Fibroblast of upper back skin (primary cell): Measurements from ENCODE around the gene RNF5.
"Not testable (repeated sequence)": the region's sequence is repeated elsewhere in the genome, so short reads cannot be mapped to it uniquely, and the experiment has no call there.

Experiments
- DNase-seq: peaks from one replicate; pipeline ENCODE4 v3.0.0-alpha.2; 2013

The RNF5 gene

DNA sequence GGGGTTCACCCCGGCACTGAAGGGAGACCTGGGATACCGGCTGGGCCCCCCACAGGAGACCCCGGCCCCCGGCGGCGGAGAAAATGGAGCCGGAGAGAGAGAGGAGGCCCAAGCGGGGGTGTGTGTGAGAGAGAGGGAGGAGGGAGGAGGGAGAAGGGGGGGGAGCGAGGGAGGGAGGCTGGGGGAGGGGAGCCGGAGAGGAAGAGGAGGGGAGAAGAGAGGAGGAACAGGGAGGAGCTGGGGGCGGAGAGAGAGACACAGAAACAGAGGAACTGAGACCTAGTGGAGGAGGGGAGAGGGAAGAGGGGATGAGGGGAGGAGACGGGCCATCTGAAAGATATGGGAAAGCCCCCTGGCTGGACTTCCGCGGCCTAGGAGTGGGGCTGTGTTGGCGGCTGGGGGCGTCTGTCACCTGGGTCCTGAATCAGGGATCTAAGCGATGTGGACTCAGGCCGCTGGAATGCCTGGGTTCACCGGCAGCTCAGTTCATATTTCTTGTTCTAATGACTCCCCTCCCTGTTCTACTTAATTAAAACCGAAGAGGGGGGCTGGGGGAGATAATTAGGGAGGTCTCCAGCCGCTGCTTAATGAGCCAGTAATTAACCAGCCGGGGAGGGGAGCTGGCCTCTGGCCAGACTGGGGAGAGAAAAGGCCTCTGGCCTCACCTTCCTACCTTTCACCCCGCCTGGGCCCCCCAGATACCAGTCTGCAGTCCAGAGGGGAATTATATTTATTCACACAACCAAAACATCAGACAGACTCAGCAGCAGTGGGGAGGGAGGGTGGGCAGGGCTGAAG is 12.0 kb downstream of the RNF5 start, which contains the start of gene PBX2:
Gene PBX2, minus strand, starts transcription at position 149 of the 798 bp plus-strand sequence. CDS start 287 bp downstream, outside the sequence.
- peak; percentile 93 for DNase-seq

GRCh38 chr6:32190911-32191677 is 12.9 kb downstream of the RNF5 start:
- DNase-seq: no peak

- no peak for DNase-seq
Measured at GRCh38 chr6:32191696-32192607, 13.7 kb downstream of the RNF5 start.

DNA sequence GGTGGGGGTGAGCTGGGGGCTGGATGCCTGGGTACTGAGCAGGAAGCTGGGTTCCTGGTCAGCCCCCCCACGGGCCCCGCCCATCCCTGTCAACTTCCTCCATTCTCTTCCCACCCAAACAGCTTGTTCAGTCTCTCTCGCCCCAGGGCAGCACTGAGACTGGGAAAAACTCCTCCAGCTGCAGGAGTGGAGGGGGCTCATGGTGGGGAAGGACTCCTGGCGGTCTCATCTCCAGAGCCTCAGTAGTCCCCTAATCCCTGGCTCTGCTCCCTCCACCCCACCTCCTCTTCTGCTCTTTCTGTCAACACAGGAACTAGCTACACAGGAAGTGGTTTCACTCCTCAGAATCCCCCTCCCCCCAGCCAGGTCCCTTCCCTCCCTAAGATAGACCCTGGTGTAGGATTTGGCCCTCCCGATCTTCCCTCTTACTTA is 14.4 kb downstream of the RNF5 start, which contains the start of gene GPSM3:
Gene GPSM3, minus strand, starts transcription at position 36 of the 432 bp plus-strand sequence. CDS start 130 bp downstream, outside the sequence.
- DNase-seq: peak; percentile 69

GRCh38 chr6:32193096-32193495 is 14.9 kb downstream of the RNF5 start:
- DNase-seq: not testable (repeated sequence)

DNA sequence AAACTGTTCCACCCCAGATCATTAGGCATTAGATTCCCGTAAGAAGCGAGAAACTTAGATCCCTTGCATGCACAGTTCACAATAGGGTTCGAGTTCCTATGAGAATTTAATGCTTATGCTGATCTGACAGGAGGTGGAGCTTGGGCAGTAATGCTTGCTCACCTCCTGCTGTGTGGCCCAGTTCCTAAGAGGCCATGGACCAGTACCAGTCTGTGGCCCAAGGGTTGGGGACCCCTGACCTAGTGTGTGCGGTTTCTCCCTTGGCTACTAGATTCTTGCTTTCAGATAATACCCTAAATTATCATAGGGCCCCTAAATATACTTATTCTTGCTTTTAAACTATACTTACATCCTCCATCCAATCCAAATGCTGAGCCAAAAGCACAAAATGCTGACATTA is 16.2 kb downstream of the RNF5 start:
- no peak for DNase-seq

DNA sequence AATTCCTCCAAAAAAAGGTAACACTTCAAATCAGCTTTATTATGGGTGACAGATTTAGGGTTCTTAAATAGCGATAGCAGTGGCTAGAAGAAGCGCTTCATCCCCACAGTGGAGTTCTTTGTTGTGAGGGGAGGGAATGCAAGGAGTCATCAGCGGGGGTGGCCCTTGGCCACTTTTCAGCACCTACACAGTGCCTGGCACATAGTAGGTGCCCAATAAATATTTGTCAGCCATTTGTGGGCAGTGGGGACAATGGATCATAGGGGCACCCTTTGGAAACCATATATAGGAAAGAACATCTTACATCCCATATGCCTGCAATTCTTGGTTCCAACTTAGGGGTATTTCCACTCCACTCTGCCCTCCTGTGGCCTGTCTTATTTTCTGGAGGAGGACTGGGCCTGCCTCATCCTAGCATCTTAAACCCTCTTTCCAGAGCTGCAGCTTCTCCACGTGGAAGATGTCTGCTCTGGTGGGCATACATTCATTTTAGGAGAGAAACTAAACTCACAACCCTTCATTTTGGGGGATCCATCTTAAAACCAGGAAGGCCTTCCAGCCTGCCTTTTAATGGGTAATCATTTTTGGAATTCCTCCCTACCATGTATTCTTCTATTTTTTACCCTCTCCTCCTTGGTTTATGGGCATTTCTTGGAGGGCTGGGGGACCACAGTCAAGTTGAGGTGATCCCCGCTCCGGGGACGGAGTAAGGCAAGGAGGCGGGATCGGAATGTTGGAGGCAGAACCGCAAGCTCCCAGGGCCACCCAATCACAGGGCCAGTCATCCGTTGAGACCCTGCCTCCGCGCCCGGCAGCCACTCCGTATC is 16.8 kb downstream of the RNF5 start:
- peak; percentile 65 for DNase-seq

DNA sequence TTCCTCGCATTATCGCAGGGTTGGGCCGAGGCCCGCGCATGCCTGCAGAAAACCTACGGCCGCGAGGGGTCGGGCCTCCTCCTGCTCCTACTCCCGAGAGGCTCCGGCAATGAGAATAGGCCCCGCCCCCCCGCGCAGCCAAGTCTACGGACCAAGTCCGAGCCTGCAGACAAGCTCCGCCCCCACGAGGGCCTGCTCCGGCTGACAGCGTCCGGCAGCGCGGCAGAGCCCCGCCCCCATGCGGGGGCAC is 17.4 kb downstream of the RNF5 start:
- DNase-seq: peak; percentile 100

GRCh38 chr6:32195902-32196681 is 17.9 kb downstream of the RNF5 start:
- DNase-seq: peak; percentile 86

DNA sequence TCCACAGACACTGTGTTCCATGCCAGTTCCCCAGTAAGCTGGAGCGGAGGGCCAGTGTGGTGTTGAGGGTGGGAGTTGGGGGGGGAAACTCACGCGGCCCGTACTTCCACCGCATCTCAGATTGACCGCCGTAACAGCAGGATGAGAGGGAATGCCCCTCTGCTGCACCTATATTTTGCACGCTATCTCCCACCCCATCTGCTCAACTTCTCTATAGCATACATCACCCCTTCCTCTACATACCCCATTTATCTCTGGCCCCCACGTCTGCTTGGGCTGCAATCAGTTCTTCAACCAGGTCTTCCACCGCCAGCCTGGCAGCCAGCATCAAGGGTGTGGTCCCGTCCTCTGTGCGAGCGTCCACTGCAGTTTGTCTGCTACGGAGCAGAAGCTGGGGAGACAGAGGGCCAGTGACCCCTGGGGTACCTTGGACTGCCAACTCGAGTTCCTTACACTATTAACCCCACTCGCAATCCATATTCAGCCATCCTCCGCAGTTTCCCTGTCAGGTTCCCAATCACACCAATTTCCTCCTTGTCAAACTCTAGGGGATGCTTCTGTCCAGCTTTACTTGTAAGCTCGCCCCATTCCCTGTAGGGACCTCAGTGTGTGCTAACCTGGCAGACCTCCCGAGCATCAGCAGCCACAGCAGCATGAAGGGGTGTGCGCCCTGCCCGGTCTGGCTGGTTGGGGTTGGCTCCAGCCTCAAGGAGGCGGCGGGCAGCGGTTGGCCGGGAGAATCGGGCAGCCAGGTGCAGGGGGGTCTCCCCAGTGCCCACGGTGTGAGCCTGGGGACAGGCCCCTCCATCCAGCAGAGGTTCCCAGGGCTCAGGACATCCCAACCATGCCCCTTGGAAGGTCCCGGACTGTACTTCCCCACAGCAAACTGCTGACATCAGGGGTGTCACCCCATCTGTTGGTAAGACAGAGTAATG is 18.7 kb downstream of the RNF5 start:
- no peak for DNase-seq

DNA sequence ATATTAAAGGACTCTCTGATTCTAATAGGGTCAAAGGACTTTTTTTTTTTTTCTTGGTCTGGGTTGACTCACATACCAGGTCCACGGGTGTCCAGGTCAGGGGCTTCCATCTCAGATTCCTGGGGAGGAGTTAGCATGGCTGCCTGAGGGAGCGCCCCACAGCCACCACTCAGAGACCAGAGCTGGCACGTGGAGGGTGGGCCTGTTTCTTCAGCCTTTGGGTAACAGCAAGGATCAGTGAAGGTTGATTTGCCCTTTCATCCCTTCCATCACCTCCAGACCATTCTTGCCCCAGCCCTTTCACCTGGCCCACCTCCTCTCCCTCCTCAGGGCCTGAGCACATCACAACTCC is 20.1 kb downstream of the RNF5 start:
- DNase-seq: no peak

DNA sequence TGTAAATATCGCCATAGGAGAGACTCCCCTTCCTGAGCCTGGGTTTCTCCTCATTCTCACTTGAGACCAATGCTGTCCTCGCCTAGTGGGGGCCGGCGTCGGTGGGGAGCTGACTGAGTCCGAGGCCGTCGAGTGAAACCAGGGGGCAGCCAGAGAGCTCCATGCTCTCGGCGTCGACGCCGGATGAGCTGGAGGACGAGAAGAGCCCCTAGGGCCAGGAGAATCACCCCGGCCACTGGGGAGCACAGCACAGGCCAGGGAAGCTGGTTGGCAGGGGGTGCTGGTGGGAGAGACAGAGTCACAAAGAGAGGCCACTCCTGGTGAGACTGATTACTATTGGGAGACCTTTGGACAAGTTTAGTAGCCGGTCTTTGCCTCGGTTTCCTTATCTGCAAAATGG is 20.7 kb downstream of the RNF5 start:
- DNase-seq: no peak

- DNase-seq: no peak
Measured at GRCh38 chr6:32200711-32201475, 22.7 kb downstream of the RNF5 start.

DNA sequence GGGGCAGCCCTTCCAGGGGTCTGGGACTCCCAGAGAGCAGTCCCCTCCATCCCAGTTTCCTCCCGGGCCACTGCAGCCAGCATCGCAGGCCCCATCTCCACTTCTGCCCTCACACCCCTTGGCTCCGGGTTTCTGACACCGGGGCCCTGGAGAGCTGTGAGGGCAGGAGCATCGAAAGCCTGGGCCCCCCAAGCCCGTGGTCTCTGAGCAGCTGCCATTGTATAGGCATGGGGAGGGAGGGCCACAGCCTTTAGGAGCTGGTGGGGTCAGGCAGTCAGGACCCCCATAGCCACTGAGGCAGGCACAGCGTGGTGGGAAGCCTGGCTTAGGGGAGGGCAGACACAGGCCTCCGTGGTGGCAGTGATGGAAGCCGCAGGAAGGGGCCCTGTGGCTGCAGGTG is 24.0 kb downstream of the RNF5 start:
- no peak for DNase-seq

GRCh38 chr6:32203426-32204267 is 25.4 kb downstream of the RNF5 start:
- DNase-seq: no peak

DNA sequence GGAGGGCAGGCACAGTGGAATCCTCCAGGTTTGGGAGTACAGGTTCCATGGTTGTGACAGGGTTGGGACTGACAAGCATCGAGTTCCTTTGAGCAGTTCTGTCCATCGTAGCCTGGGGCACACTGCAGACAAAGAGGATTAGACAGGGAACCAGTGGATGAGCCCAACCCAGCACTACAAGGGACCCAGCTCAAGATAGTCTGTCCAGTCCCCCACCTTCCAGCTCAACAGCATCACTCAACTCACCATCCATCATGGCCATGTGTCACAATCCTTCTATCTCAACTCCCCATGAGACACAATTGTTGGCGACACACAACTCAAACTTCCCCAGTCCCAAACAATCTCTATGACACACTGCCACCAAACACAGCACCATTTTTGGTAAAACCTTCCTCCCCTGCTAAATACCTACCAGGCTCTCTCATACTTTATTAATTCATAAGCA is 26.1 kb downstream of the RNF5 start:
- no peak for DNase-seq

- DNase-seq: no peak
Measured at GRCh38 chr6:32208996-32209395, 30.8 kb downstream of the RNF5 start.

- no peak for DNase-seq
Measured at GRCh38 chr6:32210191-32210601, 32.0 kb downstream of the RNF5 start.
